C4-2B (cell line): ENCODE data around the gene HLTF.

ENCODE experiments used
- CTCF ChIP-seq: fragments of 450-650 bp; conservative IDR thresholded peaks from 2 replicates; pipeline ENCODE4 v1.5.1; 2017; ENCODE audit warnings: mild to moderate bottlenecking
- ZFX ChIP-seq: fragments of 450-650 bp; IDR thresholded peaks from 2 replicates; pipeline ENCODE4 v1.6.1; 2017

DNA sequence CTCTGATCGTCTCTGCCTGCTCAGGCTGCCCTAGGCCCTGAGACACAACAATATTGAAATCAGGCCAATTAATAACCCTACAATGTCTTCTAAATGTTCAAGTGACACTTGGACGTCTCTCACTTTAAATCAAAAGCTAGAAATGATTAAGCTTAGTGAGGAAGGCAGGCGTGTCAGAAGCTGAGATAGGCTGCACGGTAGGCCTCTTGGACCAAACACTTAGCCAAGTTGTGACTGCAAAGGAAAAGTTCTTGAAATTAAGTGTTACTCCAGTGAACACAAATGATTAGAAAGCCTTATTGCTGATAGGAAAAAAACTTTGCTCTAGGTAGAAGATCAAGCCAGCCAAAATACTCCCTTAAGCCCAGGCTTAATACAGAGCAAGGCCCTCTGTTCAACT is 45.3 kb upstream of the HLTF start:
- TF ChIP-seq CTCF, result no peak
- TF ChIP-seq ZFX, result no peak
